HL-60 (cell line): ENCODE results near the gene OVCA2.

Experiments used
- CTCF ChIP-seq: IDR thresholded peaks from one replicate; pipeline ENCODE4 v1.5.1; 2011; ENCODE audit warnings: low read length, control low read depth, inconsistent platforms; ENCODE audit not compliant: insufficient read depth
- POLR2AphosphoS5 ChIP-seq: IDR thresholded peaks from 2 replicates; pipeline ENCODE4 v1.6.1; 2012; ENCODE audit warnings: low read depth
- REST ChIP-seq: IDR thresholded peaks from 2 replicates; pipeline ENCODE4 v1.6.1; 2012; ENCODE audit warnings: low read depth; ENCODE audit not compliant: insufficient replicate concordance
- SPI1 ChIP-seq: IDR thresholded peaks from 2 replicates; pipeline ENCODE4 v1.6.1; 2012; ENCODE audit warnings: low read depth, mild to moderate bottlenecking, borderline replicate concordance

- TF ChIP-seq CTCF (no peak), SPI1 (no peak), POLR2AphosphoS5 (no peak), REST (no peak)
Observed at GRCh38 chr17:1995321-1995892, 46.4 kb upstream of the OVCA2 start.
